Measurements from ENCODE around the gene RHBDD3.

The RHBDD3 gene

GRCh38 chr22:29302681-29303465 lies 35.1 kb upstream of the RHBDD3 start:
- peaks cover 18% of the 10 kb centered on the region for H3K36me3 ChIP-seq (ENCODE audit: control insufficient read depth, insufficient read depth, low read length)
- no peak overlapping the region for H3K27ac ChIP-seq (ENCODE audit: insufficient read depth, low read depth, low read length, poor library complexity, severe bottlenecking)
- 82 to 85% methylated on average over 13 of the region's 13 CpGs for WGBS, 2 experiments
- peaks cover 6% of the 10 kb centered on the region for H3K4me1 ChIP-seq (ENCODE audit: control insufficient read depth, insufficient read depth, low read length)
- no peaks in the 10 kb centered on the region for H3K9me3 ChIP-seq (ENCODE audit: control insufficient read depth, low read length)
- H3K27me3 ChIP-seq (ENCODE audit: control insufficient read depth, insufficient read depth, low read length, poor library complexity, severe bottlenecking) = peaks cover 9% of the 10 kb centered on the region
- H3K4me3 ChIP-seq (ENCODE audit: insufficient read depth, low read depth, low read length) = no peak overlapping the region

- Histone ChIP-seq H3K4me3 (ENCODE audit: insufficient read depth, low read depth, low read length) (no peak overlapping the region), H3K4me1 (ENCODE audit: control insufficient read depth, insufficient read depth, low read length) (peaks cover under 1% of the 10 kb centered on the region), H3K36me3 (ENCODE audit: control insufficient read depth, insufficient read depth, low read length) (peaks cover 23% of the 10 kb centered on the region), H3K9me3 (ENCODE audit: control insufficient read depth, low read length) (no peaks in the 10 kb centered on the region), H3K27me3 (ENCODE audit: control insufficient read depth, insufficient read depth, low read length, poor library complexity, severe bottlenecking) (peaks cover 4% of the 10 kb centered on the region), H3K27ac (ENCODE audit: insufficient read depth, low read depth, low read length, poor library complexity, severe bottlenecking) (no peak overlapping the region)
- WGBS, 2 experiments = 88 to 89% methylated on average over 2 of the region's 2 CpGs
These were observed 34.6 kb upstream of the RHBDD3 start for GRCh38 chr22:29302402-29302680.

- no peak overlapping the region for H3K4me3 ChIP-seq (ENCODE audit: insufficient read depth, low read depth, low read length)
- no peaks in the 10 kb centered on the region for H3K27me3 ChIP-seq (ENCODE audit: control insufficient read depth, insufficient read depth, low read length, poor library complexity, severe bottlenecking)
- H3K9me3 ChIP-seq (ENCODE audit: control insufficient read depth, low read length) = no peaks in the 10 kb centered on the region
- H3K36me3 ChIP-seq (ENCODE audit: control insufficient read depth, insufficient read depth, low read length) = peaks cover 28% of the 10 kb centered on the region
- H3K4me1 ChIP-seq (ENCODE audit: control insufficient read depth, insufficient read depth, low read length) = no peaks in the 10 kb centered on the region
- no peak overlapping the region for H3K27ac ChIP-seq (ENCODE audit: insufficient read depth, low read depth, low read length, poor library complexity, severe bottlenecking)
- 93 to 95% methylated on average over 17 of the region's 17 CpGs for WGBS, 2 experiments
These were observed 34.1 kb upstream of the RHBDD3 start for GRCh38 chr22:29301716-29302401.

- WGBS, 2 experiments = 92% methylated on average over 9 to 10 of the region's 10 CpGs
- peaks cover 37% of the 10 kb centered on the region for H3K36me3 ChIP-seq (ENCODE audit: control insufficient read depth, insufficient read depth, low read length)
- no peaks in the 10 kb centered on the region for H3K9me3 ChIP-seq (ENCODE audit: control insufficient read depth, low read length)
- H3K27ac ChIP-seq (ENCODE audit: insufficient read depth, low read depth, low read length, poor library complexity, severe bottlenecking) = no peak overlapping the region
- H3K27me3 ChIP-seq (ENCODE audit: control insufficient read depth, insufficient read depth, low read length, poor library complexity, severe bottlenecking) = no peaks in the 10 kb centered on the region
- H3K4me3 ChIP-seq (ENCODE audit: insufficient read depth, low read depth, low read length) = no peak overlapping the region
- H3K4me1 ChIP-seq (ENCODE audit: control insufficient read depth, insufficient read depth, low read length) = no peaks in the 10 kb centered on the region
These were observed 33.2 kb upstream of the RHBDD3 start for GRCh38 chr22:29300807-29301601.

GRCh38 chr22:29300467-29300806 lies 32.7 kb upstream of the RHBDD3 start:
- H3K36me3 ChIP-seq (ENCODE audit: control insufficient read depth, insufficient read depth, low read length) = peaks cover 42% of the 10 kb centered on the region
- no peaks in the 10 kb centered on the region for H3K27me3 ChIP-seq (ENCODE audit: control insufficient read depth, insufficient read depth, low read length, poor library complexity, severe bottlenecking)
- H3K4me3 ChIP-seq (ENCODE audit: insufficient read depth, low read depth, low read length) = no peak overlapping the region
- H3K9me3 ChIP-seq (ENCODE audit: control insufficient read depth, low read length) = no peaks in the 10 kb centered on the region
- H3K4me1 ChIP-seq (ENCODE audit: control insufficient read depth, insufficient read depth, low read length) = no peaks in the 10 kb centered on the region
- H3K27ac ChIP-seq (ENCODE audit: insufficient read depth, low read depth, low read length, poor library complexity, severe bottlenecking) = no peak overlapping the region
- WGBS, 2 experiments = 93 to 97% methylated on average over 4 of the region's 4 CpGs

GRCh38 chr22:29299136-29299900 lies 31.5 kb upstream of the RHBDD3 start:
- Histone ChIP-seq H3K27ac (ENCODE audit: insufficient read depth, low read depth, low read length, poor library complexity, severe bottlenecking) (no peak overlapping the region), H3K9me3 (ENCODE audit: control insufficient read depth, low read length) (no peaks in the 10 kb centered on the region), H3K36me3 (ENCODE audit: control insufficient read depth, insufficient read depth, low read length) (peaks cover 49% of the 10 kb centered on the region), H3K27me3 (ENCODE audit: control insufficient read depth, insufficient read depth, low read length, poor library complexity, severe bottlenecking) (no peaks in the 10 kb centered on the region), H3K4me3 (ENCODE audit: insufficient read depth, low read depth, low read length) (no peak overlapping the region), H3K4me1 (ENCODE audit: control insufficient read depth, insufficient read depth, low read length) (no peaks in the 10 kb centered on the region)
- 95 to 97% methylated on average over 19 of the region's 19 CpGs for WGBS, 2 experiments

GRCh38 chr22:29298641-29299040 lies 30.9 kb upstream of the RHBDD3 start:
- H3K36me3 ChIP-seq (ENCODE audit: control insufficient read depth, insufficient read depth, low read length) = peaks cover 53% of the 10 kb centered on the region

GRCh38 chr22:29292379-29292778 lies 24.6 kb upstream of the RHBDD3 start:
- H3K4me1 ChIP-seq (ENCODE audit: control insufficient read depth, insufficient read depth, low read length) = no peaks in the 10 kb centered on the region
- peaks cover 90% of the 10 kb centered on the region for H3K36me3 ChIP-seq (ENCODE audit: control insufficient read depth, insufficient read depth, low read length)
- H3K4me3 ChIP-seq (ENCODE audit: insufficient read depth, low read depth, low read length) = no peak overlapping the region
- no peaks in the 10 kb centered on the region for H3K9me3 ChIP-seq (ENCODE audit: control insufficient read depth, low read length)
- no peaks in the 10 kb centered on the region for H3K27me3 ChIP-seq (ENCODE audit: control insufficient read depth, insufficient read depth, low read length, poor library complexity, severe bottlenecking)
- no peak overlapping the region for H3K27ac ChIP-seq (ENCODE audit: insufficient read depth, low read depth, low read length, poor library complexity, severe bottlenecking)

More at GRCh38 chr22:29298641-29299040, 30.9 kb upstream of the RHBDD3 start:
- Histone ChIP-seq H3K9me3 (ENCODE audit: control insufficient read depth, low read length) (no peaks in the 10 kb centered on the region), H3K4me3 (ENCODE audit: insufficient read depth, low read depth, low read length) (no peak overlapping the region), H3K27me3 (ENCODE audit: control insufficient read depth, insufficient read depth, low read length, poor library complexity, severe bottlenecking) (no peaks in the 10 kb centered on the region), H3K4me1 (ENCODE audit: control insufficient read depth, insufficient read depth, low read length) (no peaks in the 10 kb centered on the region), H3K27ac (ENCODE audit: insufficient read depth, low read depth, low read length, poor library complexity, severe bottlenecking) (no peak overlapping the region)
- 94 to 96% methylated on average over 8 of the region's 8 CpGs for WGBS, 2 experiments

GRCh38 chr22:29291215-29291614 lies 23.4 kb upstream of the RHBDD3 start:
- peaks cover 87% of the 10 kb centered on the region for H3K36me3 ChIP-seq (ENCODE audit: control insufficient read depth, insufficient read depth, low read length)
- no peaks in the 10 kb centered on the region for H3K27me3 ChIP-seq (ENCODE audit: control insufficient read depth, insufficient read depth, low read length, poor library complexity, severe bottlenecking)
- no peak overlapping the region for H3K4me3 ChIP-seq (ENCODE audit: insufficient read depth, low read depth, low read length)
- H3K9me3 ChIP-seq (ENCODE audit: control insufficient read depth, low read length) = no peaks in the 10 kb centered on the region
- H3K4me1 ChIP-seq (ENCODE audit: control insufficient read depth, insufficient read depth, low read length) = no peaks in the 10 kb centered on the region
- no peak overlapping the region for H3K27ac ChIP-seq (ENCODE audit: insufficient read depth, low read depth, low read length, poor library complexity, severe bottlenecking)
- 91 to 93% methylated on average over 7 of the region's 7 CpGs for WGBS, 2 experiments

- H3K9me3 ChIP-seq (ENCODE audit: control insufficient read depth, low read length) = no peaks in the 10 kb centered on the region
- peaks cover 88% of the 10 kb centered on the region for H3K36me3 ChIP-seq (ENCODE audit: control insufficient read depth, insufficient read depth, low read length)
- no peak overlapping the region for H3K4me3 ChIP-seq (ENCODE audit: insufficient read depth, low read depth, low read length)
- 95 to 97% methylated on average over 5 of the region's 5 CpGs for WGBS, 2 experiments
- no peak overlapping the region for H3K27ac ChIP-seq (ENCODE audit: insufficient read depth, low read depth, low read length, poor library complexity, severe bottlenecking)
- no peaks in the 10 kb centered on the region for H3K4me1 ChIP-seq (ENCODE audit: control insufficient read depth, insufficient read depth, low read length)
- no peaks in the 10 kb centered on the region for H3K27me3 ChIP-seq (ENCODE audit: control insufficient read depth, insufficient read depth, low read length, poor library complexity, severe bottlenecking)
These were observed 22.3 kb upstream of the RHBDD3 start for GRCh38 chr22:29290061-29290460.

All from ectodermal cell (in vitro differentiated cells).